ENCODE results near the gene RNF175.

DNA sequence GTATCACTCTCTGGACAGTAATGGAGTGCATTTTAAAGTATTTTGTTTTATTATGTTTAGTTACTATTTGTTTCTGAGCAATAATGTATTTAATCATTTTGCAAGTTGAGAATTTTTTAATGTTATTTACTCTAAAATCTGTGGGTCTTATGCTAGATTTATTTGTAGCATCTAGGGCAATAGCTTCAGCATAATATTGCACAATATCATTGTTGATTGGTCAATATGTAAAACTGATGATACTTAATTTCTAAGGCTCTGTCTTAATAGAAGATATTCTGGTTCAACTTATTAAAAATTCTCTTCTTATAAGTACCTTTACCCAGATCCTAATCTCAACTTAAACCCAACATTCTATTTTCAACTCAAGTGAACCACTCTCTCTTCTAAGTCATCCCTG is 17.6 kb upstream of the RNF175 start:
- TF ChIP-seq, protein P1, sequence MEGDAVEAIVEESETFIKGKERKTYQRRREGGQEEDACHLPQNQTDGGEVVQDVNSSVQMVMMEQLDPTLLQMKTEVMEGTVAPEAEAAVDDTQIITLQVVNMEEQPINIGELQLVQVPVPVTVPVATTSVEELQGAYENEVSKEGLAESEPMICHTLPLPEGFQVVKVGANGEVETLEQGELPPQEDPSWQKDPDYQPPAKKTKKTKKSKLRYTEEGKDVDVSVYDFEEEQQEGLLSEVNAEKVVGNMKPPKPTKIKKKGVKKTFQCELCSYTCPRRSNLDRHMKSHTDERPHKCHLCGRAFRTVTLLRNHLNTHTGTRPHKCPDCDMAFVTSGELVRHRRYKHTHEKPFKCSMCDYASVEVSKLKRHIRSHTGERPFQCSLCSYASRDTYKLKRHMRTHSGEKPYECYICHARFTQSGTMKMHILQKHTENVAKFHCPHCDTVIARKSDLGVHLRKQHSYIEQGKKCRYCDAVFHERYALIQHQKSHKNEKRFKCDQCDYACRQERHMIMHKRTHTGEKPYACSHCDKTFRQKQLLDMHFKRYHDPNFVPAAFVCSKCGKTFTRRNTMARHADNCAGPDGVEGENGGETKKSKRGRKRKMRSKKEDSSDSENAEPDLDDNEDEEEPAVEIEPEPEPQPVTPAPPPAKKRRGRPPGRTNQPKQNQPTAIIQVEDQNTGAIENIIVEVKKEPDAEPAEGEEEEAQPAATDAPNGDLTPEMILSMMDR (IDR thresholded peaks at IDR 0.05; ENCODE audit: low read length): no peak
- TF ChIP-seq EZH2phosphoT487 (IDR thresholded peaks at IDR 0.05; ENCODE audit: low read length): no peak
